ENCODE data around the gene AGPAT1. TPM values are rescaled to one million over a fixed set of nuclear protein-coding genes. Genes with fewer than 3 reads are reported as not detected.

AGPAT1 gene
- total and polyA plus RNA-seq, 2 of the 8 experiments (the other 6 are each of a cell fraction or from before 2014, with no cell fraction given) = 96.0 to 222 TPM

DNA sequence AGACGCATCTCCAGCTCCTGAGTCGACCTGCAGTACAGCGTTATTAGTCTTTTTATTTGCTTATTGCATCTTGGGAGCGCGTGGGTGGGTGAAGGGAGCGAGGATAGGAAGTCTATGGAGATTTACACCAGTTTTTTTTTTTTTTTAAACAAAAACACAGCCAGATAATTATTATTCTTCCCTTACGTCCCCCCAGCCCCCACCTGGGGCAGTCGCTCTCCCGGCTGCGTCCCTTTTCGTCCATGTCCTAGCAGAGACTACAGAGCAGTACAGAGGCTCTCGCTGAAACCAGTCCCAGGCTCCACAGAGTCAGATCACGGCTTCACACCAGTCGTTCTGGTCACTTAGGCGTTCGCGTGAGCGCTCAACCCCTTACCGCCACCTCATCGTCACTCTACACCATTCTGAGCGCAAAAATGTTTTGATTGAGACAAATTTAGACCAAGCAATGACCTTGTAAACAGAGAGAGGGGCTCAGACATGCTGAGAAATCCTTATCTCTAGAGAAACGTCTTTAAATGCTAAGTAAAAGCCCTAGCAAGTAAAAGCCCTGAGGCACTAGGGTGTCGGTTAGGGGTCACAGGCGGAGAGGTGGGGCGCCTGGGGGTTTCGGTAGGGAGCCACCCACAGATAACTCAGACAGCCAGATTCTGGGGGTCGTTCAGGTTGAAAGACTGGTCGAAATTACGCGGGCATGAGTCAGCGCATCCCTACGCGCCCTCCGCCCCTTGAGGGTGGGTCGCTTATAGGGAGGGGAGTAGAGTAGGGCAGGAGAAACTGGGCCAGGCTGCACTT, 22.9 kb downstream of the AGPAT1 start (continued):
- TF ChIP-seq ATF2 (IDR thresholded peaks at IDR 0.05; ENCODE audit: low read length) (no peak), CEBPB (IDR thresholded peaks at IDR 0.05; ENCODE audit: low read depth, low read length) (no peak), SP2 (IDR thresholded peaks at IDR 0.05; ENCODE audit: low read length) (no peak), ASH2L (IDR thresholded peaks at IDR 0.05; ENCODE audit: low read length) (peak; percentile 3), HDAC2 (IDR thresholded peaks at IDR 0.05; ENCODE audit: borderline replicate concordance in 1 of 2, low read depth in 2 of 2, low read length in 2 of 2) (no peak), TEAD4 (IDR thresholded peaks at IDR 0.05; ENCODE audit: low read depth, low read length) (no peak), HDAC6 (IDR thresholded peaks at IDR 0.05; ENCODE audit: low read depth, low read length) (no peak), SUZ12 (IDR thresholded peaks at IDR 0.05; ENCODE audit: low read length) (no peak), NRF1 (IDR thresholded peaks at IDR 0.05; ENCODE audit: low read depth, low read length) (no peak), BRCA1 (IDR thresholded peaks at IDR 0.05; ENCODE audit: low read depth, low read length) (no peak), GTF2F1 (IDR thresholded peaks at IDR 0.05; ENCODE audit: borderline replicate concordance, low read depth, low read length) (no peak), E2F6 (IDR thresholded peaks at IDR 0.05) (no peak), SIX5 (IDR thresholded peaks at IDR 0.05; ENCODE audit: low read depth, low read length) (no peak), MAFK (IDR thresholded peaks at IDR 0.05; ENCODE audit: low read depth, low read length) (peak; percentile 44; the same call in 1 of the 2 replicates), SP4 (IDR thresholded peaks at IDR 0.05; ENCODE audit: low read length) (no peak), RXRA (IDR thresholded peaks at IDR 0.05; ENCODE audit: insufficient read depth, low read depth, low read length) (no peak), RAD21 (IDR thresholded peaks at IDR 0.05 in 1 of 2, conservative IDR thresholded peaks at IDR 0.05 in 1 of 2; ENCODE audit: low read depth in 2 of 2, low read length in 2 of 2) (no peak), BACH1 (IDR thresholded peaks at IDR 0.05; ENCODE audit: low read length) (peak; percentile 41; the same call in 1 of the 2 replicates), NANOG (IDR thresholded peaks at IDR 0.05; ENCODE audit: insufficient read depth, low read depth, low read length, poor library complexity, severe bottlenecking) (no peak), JUND (IDR thresholded peaks at IDR 0.05; ENCODE audit: low read length) (peak; percentile 59; the same call in 1 of the 2 replicates), RNF2 (IDR thresholded peaks at IDR 0.05; ENCODE audit: borderline replicate concordance, low read depth, low read length, missing control alignments, poor library complexity, severe bottlenecking) (no peak)
